ENCODE results near the gene CYP4V2. TPM values are rescaled to one million over a fixed set of nuclear protein-coding genes. Genes with fewer than 3 reads are reported as not detected.

The CYP4V2 gene
- total RNA-seq, 1 experiment from 2014 or later = 8.6 TPM

- Histone ChIP-seq H3K36me3 (ENCODE audit: control insufficient read depth in 1 of 2, insufficient read depth in 2 of 2, low read length in 2 of 2) (no peaks in the 10 kb centered on the region), H3K9me3 (ENCODE audit: control insufficient read depth in 1 of 2, insufficient read depth in 1 of 2, low read depth in 1 of 2, low read length in 2 of 2) (no peaks in the 10 kb centered on the region), H3K4me3 (replicated peaks in 1 of 2; ENCODE audit: low read depth in 1 of 2, low read length in 2 of 2) (no peak overlapping the region), H3K9me2 (ENCODE audit: insufficient read depth) (no peaks in the 10 kb centered on the region), H3K79me2 (ENCODE audit: insufficient read depth, low read length) (no peaks in the 10 kb centered on the region), H3K4me1 (ENCODE audit: control insufficient read depth in 1 of 2, insufficient read depth in 2 of 2, low read length in 2 of 2) (no peaks in the 10 kb centered on the region), H4K20me1 (ENCODE audit: insufficient read depth) (no peaks in the 10 kb centered on the region), H3K27me3 (ENCODE audit: insufficient read depth, low read length) (no peaks in the 10 kb centered on the region), H3K27ac (ENCODE audit: low read depth, low read length) (no peak overlapping the region), H3K9ac (ENCODE audit: low read length) (no peak overlapping the region), H2AFZ (ENCODE audit: low read depth, low read length, poor library complexity, severe bottlenecking) (no peak overlapping the region), H3K4me2 (ENCODE audit: low read length) (no peak overlapping the region)
- RAD21 ChIA-PET (ENCODE audit: low non-redundant PET in 1 of 2, low total read pairs in 2 of 2, uncharacterized antibody in 2 of 2, unreplicated experiment in 2 of 2) = no interaction called here
- TF ChIP-seq CTCF (IDR thresholded peaks at IDR 0.05 in 2 of 3, conservative IDR thresholded peaks at IDR 0.05 in 1 of 3; ENCODE audit: borderline replicate concordance in 1 of 3, insufficient read depth in 1 of 3, low read depth in 2 of 3, low read length in 2 of 3) (no peak), ELF1 (IDR thresholded peaks at IDR 0.05; ENCODE audit: borderline replicate concordance, low read depth) (no peak), TCF7L2 (IDR thresholded peaks at IDR 0.05; ENCODE audit: borderline replicate concordance, extremely low read depth, insufficient read depth, insufficient read length) (no peak), ATF3 (IDR thresholded peaks at IDR 0.05) (no peak), ZFX (IDR thresholded peaks at IDR 0.05) (no peak), POLR2A (IDR thresholded peaks at IDR 0.05; ENCODE audit: borderline replicate concordance, extremely low read depth, insufficient read depth, insufficient read length) (no peak), RAD21 (IDR thresholded peaks at IDR 0.05; ENCODE audit: low read depth) (no peak), ZNF274 (IDR thresholded peaks at IDR 0.05; ENCODE audit: low read depth, low read length) (no peak)
- CTCF ChIA-PET = no interaction called here
- DNase-seq (ENCODE audit: low read depth, low spot score) (no peak), ATAC-seq (no peak)
- intact Hi-C loops (cut with micrococcal nuclease) = no loop called here
- BruUV-seq (replicated peaks) = no TSS peak
- POLR2A ChIA-PET = no interaction called here
These were observed 25.2 kb downstream of the CYP4V2 start for GRCh38 chr4:186216465-186217024.

Measured in HCT116 (cell line).